Measurements from ENCODE around the gene KCNQ4.

- no peak for TF ChIP-seq CTCF (conservative IDR thresholded peaks at IDR 0.05)
- no peak for TF ChIP-seq EZH2 (IDR thresholded peaks at IDR 0.05; ENCODE audit: low read depth)
Observed at GRCh38 chr1:40781608-40781971, 2.0 kb upstream of the KCNQ4 start.

Data from PC-9 (cell line).